GM18505 (cell line): Measurements from ENCODE around the gene ZNF618.
A peak's percentile ranks its signal among the peaks of the same experiment; 100 is the strongest.

Experiments used
- ATAC-seq: cut with Tn5 transposase; IDR thresholded peaks from one replicate; pipeline ENCODE4 v1.9.1; 2021; ENCODE audit not compliant: unreplicated experiment
- POLR2A ChIP-seq: IDR thresholded peaks from 4 replicates; pipeline ENCODE4 v1.6.1; 2011; ENCODE audit warnings: borderline replicate concordance; ENCODE audit not compliant: insufficient read depth, insufficient read length; ENCODE audit errors: extremely low read depth

Gene ZNF618

GRCh38 chr9:113876151-113876992 lies at the start of gene ZNF618:
ZNF618 (plus strand) TSS chr9:113876309; CDS start chr9:113876381, 72 bp downstream.
- peak; percentile 64 for ATAC-seq

GRCh38 chr9:113828221-113828620 lies 47.9 kb upstream of the ZNF618 start:
- no peak for ATAC-seq
- TF ChIP-seq POLR2A = no peak

More at GRCh38 chr9:113876151-113876992, at the start of gene ZNF618:
- TF ChIP-seq POLR2A = no peak

- ATAC-seq = no peak
- TF ChIP-seq POLR2A = no peak
Measured at GRCh38 chr9:113837334-113837733, 38.8 kb upstream of the ZNF618 start.

GRCh38 chr9:113842086-113842485 lies 34.0 kb upstream of the ZNF618 start:
- ATAC-seq = no peak
- no peak for TF ChIP-seq POLR2A

- ATAC-seq = no peak
- no peak for TF ChIP-seq POLR2A
Measured at GRCh38 chr9:113844466-113844865, 31.6 kb upstream of the ZNF618 start.

GRCh38 chr9:113851359-113851758 lies 24.8 kb upstream of the ZNF618 start:
- no peak for ATAC-seq

GRCh38 chr9:113851873-113852272 lies 24.2 kb upstream of the ZNF618 start:
- no peak for TF ChIP-seq POLR2A
- no peak for ATAC-seq

More at GRCh38 chr9:113851359-113851758, 24.8 kb upstream of the ZNF618 start:
- no peak for TF ChIP-seq POLR2A

- no peak for TF ChIP-seq POLR2A
- ATAC-seq = no peak
Measured at GRCh38 chr9:113853333-113853732, 22.8 kb upstream of the ZNF618 start.

- ATAC-seq = no peak
- no peak for TF ChIP-seq POLR2A
Measured at GRCh38 chr9:113854310-113854709, 21.8 kb upstream of the ZNF618 start.

GRCh38 chr9:113857875-113858274 lies 18.2 kb upstream of the ZNF618 start:
- no peak for TF ChIP-seq POLR2A
- ATAC-seq = peak; percentile 56

- ATAC-seq = no peak
- TF ChIP-seq POLR2A = no peak
Measured at GRCh38 chr9:113858282-113858681, 17.8 kb upstream of the ZNF618 start.

GRCh38 chr9:113863345-113863744 lies 12.8 kb upstream of the ZNF618 start:
- ATAC-seq = no peak
- TF ChIP-seq POLR2A = no peak

GRCh38 chr9:113868501-113868900 lies 7.6 kb upstream of the ZNF618 start:
- ATAC-seq = no peak
- no peak for TF ChIP-seq POLR2A

- no peak for TF ChIP-seq POLR2A
- no peak for ATAC-seq
Measured at GRCh38 chr9:113872485-113873143, 3.5 kb upstream of the ZNF618 start.
